Measurements from ENCODE around the gene CDK6. TPM values are rescaled to one million over a fixed set of nuclear protein-coding genes. Genes with fewer than 3 reads are reported as not detected.

CDK6 gene
- total and polyA plus RNA-seq, 4 donors, result 3.3 to 35.0 (median 12.0) TPM

- TF ChIP-seq REST (IDR thresholded peaks at IDR 0.05), result no peak
Observed at GRCh38 chr7:92678291-92678920, 158.0 kb downstream of the CDK6 start (continued).

- no peaks in the 10 kb centered on the region for H3K9me3 ChIP-seq (ENCODE audit: control insufficient read depth in 4 of 4, low read length in 3 of 4)
- DNase-seq (ENCODE audit: low spot score), result no peak
- TF ChIP-seq ATF3 (IDR thresholded peaks at IDR 0.05), result no peak
- no peak for TF ChIP-seq EGR1 (IDR thresholded peaks at IDR 0.05; ENCODE audit: low read depth in 2 of 2)
- TF ChIP-seq ZBTB33 (IDR thresholded peaks at IDR 0.05), result no peak
- TF ChIP-seq JUND (IDR thresholded peaks at IDR 0.05), result no peak
- TF ChIP-seq MAX (IDR thresholded peaks at IDR 0.05), result no peak
- TF ChIP-seq HNF4A (conservative IDR thresholded peaks at IDR 0.05), result no peak
- TF ChIP-seq RXRA (IDR thresholded peaks at IDR 0.05), result no peak
- TF ChIP-seq HNF4G (IDR thresholded peaks at IDR 0.05), result no peak
- TF ChIP-seq GABPA (IDR thresholded peaks at IDR 0.05 in 1 of 2, conservative IDR thresholded peaks at IDR 0.05 in 1 of 2), result no peak
- TF ChIP-seq SP1 (IDR thresholded peaks at IDR 0.05), result no peak
- TF ChIP-seq NR2F2 (IDR thresholded peaks at IDR 0.05), result no peak
- TF ChIP-seq REST (IDR thresholded peaks at IDR 0.05), result no peak
- no peak for TF ChIP-seq FOXA1 (IDR thresholded peaks at IDR 0.05)
- TF ChIP-seq CTCF (IDR thresholded peaks at IDR 0.05; ENCODE audit: low read depth, low read length, missing input control), result no peak
- no peak for TF ChIP-seq TAF1 (conservative IDR thresholded peaks at IDR 0.05)
- no peak for TF ChIP-seq YY1 (IDR thresholded peaks at IDR 0.05)
- no peak for TF ChIP-seq RAD21 (IDR thresholded peaks at IDR 0.05)
- TF ChIP-seq FOXA2 (IDR thresholded peaks at IDR 0.05), result no peak
- peaks cover 4 to 22% (median 15%) of the 10 kb centered on the region in 4 donors for H3K4me1 ChIP-seq (ENCODE audit: control insufficient read depth in 4 of 4, insufficient read depth in 4 of 4, low read length in 3 of 4)
- H3K4me3 ChIP-seq (ENCODE audit: low read depth in 1 of 3, low read length in 3 of 3), result no peak overlapping the region
- H3K36me3 ChIP-seq (ENCODE audit: control insufficient read depth in 4 of 4, insufficient read depth in 3 of 4, low read depth in 1 of 4, low read length in 3 of 4), result no peaks in the 10 kb centered on the region
- no peak overlapping the region for H3K9ac ChIP-seq (ENCODE audit: low read depth in 1 of 2, low read length in 2 of 2)
- H3K27ac ChIP-seq (ENCODE audit: low read depth in 1 of 2, low read length in 2 of 2), result no peak overlapping the region
- H3K27me3 ChIP-seq (ENCODE audit: control insufficient read depth in 4 of 4, insufficient read depth in 4 of 4, low read length in 3 of 4), result no peaks in the 10 kb centered on the region
Observed at GRCh38 chr7:92674379-92674778, 162.0 kb downstream of the CDK6 start.

Data from liver (tissue), 9 donors.